Caco-2 (cell line): ENCODE data around the gene EPS8L2. TPM values are rescaled to one million over a fixed set of nuclear protein-coding genes. Genes with fewer than 3 reads are reported as not detected.

Experiments used
- BruUV-seq: library from RNA; stranded (reverse); fragments of 400-500 nt; replicated peaks from 2 replicates; lab custom pipeline; 2021; lab: Mats Ljungman, UMichigan
- CTCF ChIA-PET: fragments of 300-600 bp; sonication (Branson Sonifier 250); formaldehyde crosslinking; loops from one replicate; lab custom pipeline; 2022; ENCODE audit warnings: antibody characterized with exemption; lab: Charles Lee
- POLR2A ChIA-PET: fragments of 300-600 bp; sonication (Branson Sonifier 250); formaldehyde crosslinking; loops from one replicate; lab custom pipeline; 2022; ENCODE audit warnings: antibody characterized with exemption; lab: Charles Lee
- DNase-seq, 2 experiments: peaks; one replicate each; pipeline versions ENCODE4 v3.0.0 to v3.0.0-alpha.2; 2020 to 2022
- H3K27me3 ChIP-seq: replicated peaks from 2 replicates; pipeline ENCODE4 v1.6.0; 2011; ENCODE audit warnings: low read length; ENCODE audit not compliant: control insufficient read depth, insufficient read depth
- H3K36me3 ChIP-seq: 2 replicates; pipeline ENCODE4 v1.5.1; 2011; ENCODE audit warnings: low read length; ENCODE audit not compliant: control insufficient read depth, insufficient read depth
- H3K4me1 ChIP-seq: fragments of 250-450 bp; sonication (Bioruptor Pico); 2 replicates; pipeline ENCODE4 v1.5.1; 2020; ENCODE audit warnings: mild to moderate bottlenecking
- H3K4me3 ChIP-seq: 2 replicates; pipeline ENCODE4 v1.5.1; 2011; ENCODE audit warnings: low read depth, mild to moderate bottlenecking, control low read depth, low read length
- H3K9me3 ChIP-seq: fragments of 250-450 bp; sonication (Bioruptor Pico); 2 replicates; pipeline ENCODE4 v1.5.1; 2020; ENCODE audit warnings: mild to moderate bottlenecking, moderate library complexity
- H3K27ac Mint-ChIP-seq: one replicate; pipeline ENCODE4 v1.8.0; 2022; ENCODE audit warnings: mixed read lengths; ENCODE audit not compliant: unreplicated experiment
- H3K27me3 Mint-ChIP-seq: one replicate; pipeline ENCODE4 v1.8.0; 2022; ENCODE audit warnings: mixed read lengths; ENCODE audit not compliant: insufficient read depth, unreplicated experiment
- H3K36me3 Mint-ChIP-seq: one replicate; pipeline ENCODE4 v1.8.0; 2022; ENCODE audit warnings: mild to moderate bottlenecking, mixed read lengths; ENCODE audit not compliant: insufficient read depth, unreplicated experiment
- H3K4me1 Mint-ChIP-seq: one replicate; pipeline ENCODE4 v1.8.0; 2022; ENCODE audit warnings: low read depth, mixed read lengths; ENCODE audit not compliant: unreplicated experiment
- H3K4me3 Mint-ChIP-seq: one replicate; pipeline ENCODE4 v1.8.0; 2022; ENCODE audit warnings: mild to moderate bottlenecking, moderate library complexity, mixed read lengths; ENCODE audit not compliant: unreplicated experiment
- H3K9me3 Mint-ChIP-seq: one replicate; pipeline ENCODE4 v1.8.0; 2022; ENCODE audit warnings: mixed read lengths; ENCODE audit not compliant: unreplicated experiment
- CTCF ChIP-seq, 2 experiments: fragments of 200-600 bp in 1 of 2; IDR thresholded peaks; 1 replicate in 1 of 2; 2 replicates in 1 of 2; pipeline versions ENCODE4 v1.5.1 to v1.8.0; 2011 to 2022; ENCODE audit warnings: antibody characterized with exemption in 1 of 2, control low read depth in 1 of 2, inconsistent platforms in 1 of 2, low read depth in 1 of 2, low read length in 1 of 2, mild to moderate bottlenecking in 1 of 2, moderate library complexity in 1 of 2; ENCODE audit not compliant: insufficient read depth in 1 of 2, severe bottlenecking in 1 of 2, unreplicated experiment in 1 of 2
- intact Hi-C: fragments of 100-400 bp; cut with micrococcal nuclease; formaldehyde crosslinking; loops from one replicate; pipeline ENCODE4 v1.10.0; 2022; ENCODE audit not compliant: unreplicated experiment
- total RNA-seq: library from RNA; stranded (reverse); gene quantifications from 2 replicates; pipeline ENCODE4 v1.2.3, GENCODE V29; 2022

EPS8L2 gene
- total RNA-seq, 1 experiment from 2014 or later, result 224 TPM

- BruUV-seq, result no TSS peak
- no peaks in the 10 kb centered on the region for H3K4me1 Mint-ChIP-seq
- H3K27me3 ChIP-seq, result no peaks in the 10 kb centered on the region
- no peak overlapping the region for H3K4me3 ChIP-seq
- intact Hi-C loops, result loop anchor here (10.0 kb wide), 1 partner anchor 134 kb away; the partner anchor contains the start of genes LMNTD2 and RASSF7
- H3K27me3 Mint-ChIP-seq, result no peaks in the 10 kb centered on the region
- H3K4me1 ChIP-seq, result no peaks in the 10 kb centered on the region
- peaks cover 91% of the 10 kb centered on the region for H3K36me3 Mint-ChIP-seq
- no peaks in the 10 kb centered on the region for H3K9me3 Mint-ChIP-seq
- POLR2A ChIA-PET, result no interaction called here
- CTCF ChIA-PET, result no interaction called here
- H3K36me3 ChIP-seq, result peaks cover 7% of the 10 kb centered on the region
- no peak overlapping the region for H3K27ac Mint-ChIP-seq
- DNase-seq, result no peak
- TF ChIP-seq CTCF (IDR thresholded peaks at IDR 0.05; ENCODE audit: insufficient read depth in 1 of 2, low read depth in 1 of 2, low read length in 1 of 2, severe bottlenecking in 1 of 2, unreplicated experiment in 1 of 2), result no peak
- no peaks in the 10 kb centered on the region for H3K9me3 ChIP-seq
- H3K4me3 Mint-ChIP-seq, result no peak overlapping the region
Measured at GRCh38 chr11:699116-699508, 6.9 kb upstream of the EPS8L2 start.

DNA sequence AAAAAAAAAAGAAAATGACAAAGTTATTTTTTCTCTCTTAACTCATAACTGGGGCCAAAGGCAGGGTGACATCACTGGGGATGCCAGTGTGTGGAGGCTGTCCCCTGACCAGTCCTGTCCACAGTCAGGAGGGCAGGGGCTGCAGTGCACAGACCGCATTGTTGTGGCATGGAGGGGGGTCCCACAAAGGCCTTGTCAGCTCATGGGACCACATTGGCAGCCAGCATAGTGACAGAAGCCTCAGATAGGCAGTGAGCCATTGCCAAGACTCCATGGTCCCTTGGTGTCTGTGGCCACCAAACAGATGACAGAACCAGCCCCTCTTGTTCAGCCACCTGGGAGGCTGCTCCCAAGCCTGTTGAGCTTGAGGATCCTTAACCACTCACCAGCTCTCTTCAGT, 6.3 kb upstream of the EPS8L2 start:
- intact Hi-C loops, result loop anchor here (10.0 kb wide), 1 partner anchor 135 kb away; the partner anchor contains the start of genes LMNTD2 and RASSF7
- no peak for TF ChIP-seq CTCF (IDR thresholded peaks at IDR 0.05; ENCODE audit: insufficient read depth in 1 of 2, low read depth in 1 of 2, low read length in 1 of 2, severe bottlenecking in 1 of 2, unreplicated experiment in 1 of 2)
- Mint-ChIP-seq H3K36me3 (peaks cover 91% of the 10 kb centered on the region), H3K4me3 (no peak overlapping the region), H3K9me3 (no peaks in the 10 kb centered on the region), H3K4me1 (no peaks in the 10 kb centered on the region), H3K27ac (no peak overlapping the region), H3K27me3 (no peaks in the 10 kb centered on the region)
- H3K4me1 ChIP-seq, result peaks cover 2% of the 10 kb centered on the region; the same call in 1 of the 2 replicates
- CTCF ChIA-PET, result no interaction called here
- no peaks in the 10 kb centered on the region for H3K9me3 ChIP-seq
- no peaks in the 10 kb centered on the region for H3K27me3 ChIP-seq
- no TSS peak for BruUV-seq
- no peak for DNase-seq
- POLR2A ChIA-PET, result no interaction called here
- no peak overlapping the region for H3K4me3 ChIP-seq
- H3K36me3 ChIP-seq, result peaks cover 7% of the 10 kb centered on the region

DNA sequence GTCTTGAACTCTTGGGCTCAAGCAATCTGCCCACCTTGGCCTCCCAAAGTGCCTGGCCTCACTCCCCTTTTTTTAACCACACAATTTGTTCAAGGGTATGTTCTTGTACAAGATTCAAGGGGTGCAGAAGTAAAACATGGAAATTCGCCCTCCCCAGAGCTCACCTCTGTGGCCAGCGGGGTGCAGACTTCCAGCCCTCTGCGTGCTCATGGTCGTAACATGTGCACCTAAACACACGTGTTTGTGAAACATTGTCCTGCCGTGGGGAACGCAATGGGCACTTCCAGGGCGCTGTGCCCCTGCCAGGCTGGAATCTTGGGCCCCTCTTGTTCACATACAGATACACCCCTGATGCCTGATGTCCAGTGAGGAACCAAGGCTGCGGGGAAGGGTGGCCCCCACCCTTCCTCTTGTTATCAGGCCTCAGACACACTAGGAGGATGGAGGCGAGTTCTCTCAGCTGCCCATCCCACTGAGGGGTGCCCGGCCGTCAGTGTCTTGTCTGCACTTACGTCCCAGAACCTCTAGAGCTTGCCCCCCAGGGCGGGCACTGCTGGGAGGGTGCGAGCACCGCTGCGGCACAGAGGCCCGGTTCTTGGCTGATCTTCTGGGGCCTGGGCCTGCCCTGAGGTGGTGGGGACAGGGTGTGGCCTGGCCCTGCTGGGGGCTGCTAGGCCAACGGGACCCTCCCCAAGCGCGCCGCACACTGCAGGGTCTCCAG, 4.1 kb upstream of the EPS8L2 start:
- Mint-ChIP-seq H3K36me3 (peaks cover 91% of the 10 kb centered on the region), H3K4me3 (no peak overlapping the region), H3K27ac (no peak overlapping the region), H3K9me3 (no peaks in the 10 kb centered on the region), H3K4me1 (no peaks in the 10 kb centered on the region), H3K27me3 (no peaks in the 10 kb centered on the region)
- intact Hi-C loops, result no loop called here
- no TSS peak for BruUV-seq
- Histone ChIP-seq H3K27me3 (no peaks in the 10 kb centered on the region), H3K36me3 (peaks cover 7% of the 10 kb centered on the region), H3K4me3 (no peak overlapping the region), H3K9me3 (no peaks in the 10 kb centered on the region), H3K4me1 (peaks cover 13% of the 10 kb centered on the region)
- DNase-seq, result no peak
- TF ChIP-seq CTCF (IDR thresholded peaks at IDR 0.05; ENCODE audit: insufficient read depth in 1 of 2, low read depth in 1 of 2, low read length in 1 of 2, severe bottlenecking in 1 of 2, unreplicated experiment in 1 of 2), result no peak
- POLR2A ChIA-PET, result no interaction called here
- CTCF ChIA-PET, result no interaction called here
